Measurements from ENCODE around the gene SULT2B1. TPM values are rescaled to one million over a fixed set of nuclear protein-coding genes. Genes with fewer than 3 reads are reported as not detected.
"Not testable (repeated sequence)": the region's sequence is repeated elsewhere in the genome, so short reads cannot be mapped to it uniquely, and the experiment has no call there.

Gene SULT2B1
- total RNA-seq, 1 donor: not detected

DNA sequence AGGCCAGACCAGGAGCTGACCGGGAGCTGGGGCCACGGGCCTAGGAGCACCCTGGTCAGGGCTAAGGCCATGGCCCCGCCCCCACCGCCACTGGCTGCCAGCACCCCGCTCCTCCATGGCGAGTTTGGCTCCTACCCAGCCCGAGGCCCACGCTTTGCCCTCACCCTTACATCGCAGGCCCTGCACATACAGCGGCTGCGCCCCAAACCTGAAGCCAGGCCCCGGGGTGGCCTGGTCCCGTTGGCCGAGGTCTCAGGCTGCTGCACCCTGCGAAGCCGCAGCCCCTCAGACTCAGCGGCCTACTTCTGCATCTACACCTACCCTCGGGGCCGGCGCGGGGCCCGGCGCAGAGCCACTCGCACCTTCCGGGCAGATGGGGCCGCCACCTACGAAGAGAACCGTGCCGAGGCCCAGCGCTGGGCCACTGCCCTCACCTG lies 73.9 kb downstream of the SULT2B1 start:
- H3K27me3 ChIP-seq (ENCODE audit: insufficient read depth, low read length): no peaks in the 10 kb centered on the region
- H3K4me1 ChIP-seq (ENCODE audit: insufficient read depth, low read length): peaks cover 47% of the 10 kb centered on the region
- no peak overlapping the region for H3K4me3 ChIP-seq (ENCODE audit: low read length)
- H3K9me3 ChIP-seq (ENCODE audit: low read depth, low read length): no peaks in the 10 kb centered on the region

DNA sequence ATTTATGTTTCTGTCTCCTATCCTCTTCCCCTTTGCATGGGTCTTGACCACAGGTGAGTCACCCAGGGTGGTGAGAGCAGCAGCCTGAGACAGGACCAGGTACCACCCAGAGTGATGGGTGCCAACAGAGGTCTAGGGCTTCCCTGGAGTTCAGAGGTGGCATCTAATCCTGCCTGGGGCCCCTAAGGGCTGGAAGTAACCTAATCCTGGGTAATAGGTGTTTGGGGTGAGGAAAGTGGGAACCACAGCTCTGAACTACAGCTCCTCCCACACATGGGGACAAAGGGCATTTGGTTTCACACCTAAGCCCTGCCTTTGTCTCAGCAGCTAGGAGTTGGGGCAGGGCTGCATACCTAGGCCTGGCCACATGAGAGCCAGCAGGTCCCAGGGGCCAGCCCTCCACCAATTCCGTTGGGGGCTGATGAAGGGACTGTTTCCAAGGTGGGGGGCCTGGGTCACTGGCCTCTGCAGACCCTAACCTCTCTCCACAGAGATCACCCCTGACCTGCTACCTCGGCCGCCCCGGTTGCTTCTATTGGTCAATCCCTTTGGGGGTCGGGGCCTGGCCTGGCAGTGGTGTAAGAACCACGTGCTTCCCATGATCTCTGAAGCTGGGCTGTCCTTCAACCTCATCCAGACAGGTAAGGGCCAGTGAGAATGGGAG lies 75.4 kb downstream of the SULT2B1 start:
- no peaks in the 10 kb centered on the region for H3K27me3 ChIP-seq (ENCODE audit: insufficient read depth, low read length)
- H3K4me1 ChIP-seq (ENCODE audit: insufficient read depth, low read length): peaks cover 45% of the 10 kb centered on the region
- H3K4me3 ChIP-seq (ENCODE audit: low read length): no peak overlapping the region

DNA sequence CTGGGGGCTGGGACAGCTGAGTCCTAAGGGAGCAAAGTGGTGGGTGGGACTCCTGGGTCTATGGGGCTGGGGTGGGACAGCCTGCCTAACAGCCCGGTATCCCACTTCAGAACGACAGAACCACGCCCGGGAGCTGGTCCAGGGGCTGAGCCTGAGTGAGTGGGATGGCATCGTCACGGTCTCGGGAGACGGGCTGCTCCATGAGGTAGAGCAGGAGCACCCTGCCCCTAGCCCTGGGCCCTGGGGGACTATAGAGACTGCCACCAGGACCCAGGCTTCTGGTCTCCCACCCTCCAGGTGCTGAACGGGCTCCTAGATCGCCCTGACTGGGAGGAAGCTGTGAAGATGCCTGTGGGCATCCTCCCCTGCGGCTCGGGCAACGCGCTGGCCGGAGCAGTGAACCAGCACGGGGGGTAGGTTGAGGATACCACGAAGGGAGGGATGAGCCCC lies 75.9 kb downstream of the SULT2B1 start:
- Histone ChIP-seq H3K9me3 (ENCODE audit: low read depth, low read length) (no peaks in the 10 kb centered on the region), H3K27me3 (ENCODE audit: insufficient read depth, low read length) (no peaks in the 10 kb centered on the region), H3K4me3 (ENCODE audit: low read length) (no peak overlapping the region), H3K4me1 (ENCODE audit: insufficient read depth, low read length) (peaks cover 45% of the 10 kb centered on the region)

More for the DNA sequence above, 75.4 kb downstream of the SULT2B1 start:
- H3K9me3 ChIP-seq (ENCODE audit: low read depth, low read length): no peaks in the 10 kb centered on the region

DNA sequence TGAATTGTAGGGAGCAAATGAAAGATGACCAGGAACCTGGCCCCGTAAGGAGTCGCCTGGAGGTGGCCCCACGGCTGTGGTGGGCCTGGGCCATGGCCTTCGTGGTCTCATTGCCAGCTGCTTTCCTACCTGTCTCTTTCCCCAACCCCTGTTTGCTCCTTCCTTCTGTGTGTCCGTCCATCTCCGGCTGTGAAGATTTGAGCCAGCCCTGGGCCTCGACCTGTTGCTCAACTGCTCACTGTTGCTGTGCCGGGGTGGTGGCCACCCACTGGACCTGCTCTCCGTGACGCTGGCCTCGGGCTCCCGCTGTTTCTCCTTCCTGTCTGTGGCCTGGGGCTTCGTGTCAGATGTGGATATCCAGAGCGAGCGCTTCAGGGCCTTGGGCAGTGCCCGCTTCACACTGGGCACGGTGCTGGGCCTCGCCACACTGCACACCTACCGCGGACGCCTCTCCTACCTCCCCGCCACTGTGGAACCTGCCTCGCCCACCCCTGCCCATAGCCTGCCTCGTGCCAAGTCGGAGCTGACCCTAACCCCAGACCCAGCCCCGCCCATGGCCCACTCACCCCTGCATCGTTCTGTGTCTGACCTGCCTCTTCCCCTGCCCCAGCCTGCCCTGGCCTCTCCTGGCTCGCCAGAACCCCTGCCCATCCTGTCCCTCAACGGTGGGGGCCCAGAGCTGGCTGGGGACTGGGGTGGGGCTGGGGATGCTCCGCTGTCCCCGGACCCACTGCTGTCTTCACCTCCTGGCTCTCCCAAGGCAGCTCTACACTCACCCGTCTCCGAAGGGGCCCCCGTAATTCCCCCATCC lies 76.7 kb downstream of the SULT2B1 start:
- Histone ChIP-seq H3K27me3 (ENCODE audit: insufficient read depth, low read length) (no peaks in the 10 kb centered on the region), H3K4me3 (ENCODE audit: low read length) (no peak overlapping the region), H3K4me1 (ENCODE audit: insufficient read depth, low read length) (peaks cover 45% of the 10 kb centered on the region), H3K9me3 (ENCODE audit: low read depth, low read length) (no peaks in the 10 kb centered on the region)

GRCh38 chr19:48629297-48629598 lies 77.3 kb downstream of the SULT2B1 start:
- Histone ChIP-seq H3K9me3 (ENCODE audit: low read depth, low read length) (no peaks in the 10 kb centered on the region), H3K27me3 (ENCODE audit: insufficient read depth, low read length) (no peaks in the 10 kb centered on the region), H3K4me1 (ENCODE audit: insufficient read depth, low read length) (peaks cover 46% of the 10 kb centered on the region), H3K4me3 (ENCODE audit: low read length) (no peak overlapping the region)

GRCh38 chr19:48629599-48630295 lies 77.8 kb downstream of the SULT2B1 start:
- Histone ChIP-seq H3K4me3 (ENCODE audit: low read length) (no peak overlapping the region), H3K27me3 (ENCODE audit: insufficient read depth, low read length) (no peaks in the 10 kb centered on the region), H3K4me1 (ENCODE audit: insufficient read depth, low read length) (peaks cover 47% of the 10 kb centered on the region), H3K9me3 (ENCODE audit: low read depth, low read length) (no peaks in the 10 kb centered on the region)

GRCh38 chr19:48630296-48631063 lies 78.5 kb downstream of the SULT2B1 start:
- Histone ChIP-seq H3K4me1 (ENCODE audit: insufficient read depth, low read length) (peaks cover 53% of the 10 kb centered on the region), H3K4me3 (ENCODE audit: low read length) (no peak overlapping the region)

DNA sequence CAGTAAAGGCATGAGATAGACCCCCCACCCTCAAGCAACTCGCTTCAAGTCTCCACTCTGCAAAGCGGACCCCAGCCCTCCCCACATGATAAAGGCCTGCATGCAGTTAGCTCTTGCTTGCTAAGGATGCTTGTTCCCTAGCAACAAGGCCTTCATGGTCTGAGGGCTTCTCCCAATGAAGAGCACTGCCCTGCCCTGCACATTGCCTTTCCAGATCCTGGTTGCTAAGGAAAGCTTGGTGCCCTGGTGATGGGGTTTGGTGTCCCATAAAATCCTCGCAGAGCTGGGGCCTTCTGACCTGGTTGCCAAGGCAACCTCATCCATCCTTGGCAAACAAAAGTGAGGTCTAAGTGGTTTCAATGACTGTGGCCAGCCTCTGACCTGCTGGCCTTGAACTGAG lies 79.3 kb downstream of the SULT2B1 start:
- peaks cover 53% of the 10 kb centered on the region for H3K4me1 ChIP-seq (ENCODE audit: insufficient read depth, low read length)

More at GRCh38 chr19:48630296-48631063, 78.5 kb downstream of the SULT2B1 start:
- Histone ChIP-seq H3K27me3 (ENCODE audit: insufficient read depth, low read length) (no peaks in the 10 kb centered on the region), H3K9me3 (ENCODE audit: low read depth, low read length) (no peaks in the 10 kb centered on the region)

DNA sequence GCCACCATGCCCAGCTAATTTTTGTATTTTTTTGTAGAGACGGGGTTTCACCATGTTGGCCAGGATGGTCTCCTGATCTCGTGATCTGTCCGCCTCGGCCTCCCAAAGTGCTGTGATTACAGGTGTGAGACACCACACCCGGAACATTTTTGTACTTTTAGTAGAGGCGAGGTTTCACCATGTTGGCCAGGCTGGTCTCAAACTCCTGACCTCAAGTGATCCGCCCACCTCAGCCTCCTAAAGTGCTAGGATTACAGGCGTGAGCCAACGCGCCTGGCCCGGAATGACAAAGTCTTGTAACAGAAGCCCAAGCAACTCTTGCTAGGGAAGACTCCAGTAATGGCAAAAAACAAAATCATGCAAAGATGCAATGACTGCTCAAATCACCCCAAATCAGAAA lies 80.3 kb downstream of the SULT2B1 start:
- H3K4me3 ChIP-seq (ENCODE audit: low read length); H3K27me3 ChIP-seq (ENCODE audit: insufficient read depth, low read length); H3K9me3 ChIP-seq (ENCODE audit: low read depth, low read length): not testable (repeated sequence)
- H3K4me1 ChIP-seq (ENCODE audit: insufficient read depth, low read length): peaks cover 58% of the 10 kb centered on the region

More for the DNA sequence above, 79.3 kb downstream of the SULT2B1 start:
- H3K4me3 ChIP-seq (ENCODE audit: low read length): no peak overlapping the region
- H3K27me3 ChIP-seq (ENCODE audit: insufficient read depth, low read length): no peaks in the 10 kb centered on the region
- H3K9me3 ChIP-seq (ENCODE audit: low read depth, low read length): no peaks in the 10 kb centered on the region

GRCh38 chr19:48632692-48633147 lies 80.7 kb downstream of the SULT2B1 start:
- Histone ChIP-seq H3K27me3 (ENCODE audit: insufficient read depth, low read length) (no peaks in the 10 kb centered on the region), H3K9me3 (ENCODE audit: low read depth, low read length) (no peaks in the 10 kb centered on the region), H3K4me1 (ENCODE audit: insufficient read depth, low read length) (peaks cover 58% of the 10 kb centered on the region), H3K4me3 (ENCODE audit: low read length) (no peak overlapping the region)

GRCh38 chr19:48633148-48634035 lies 81.4 kb downstream of the SULT2B1 start:
- Histone ChIP-seq H3K4me1 (ENCODE audit: insufficient read depth, low read length) (peaks cover 60% of the 10 kb centered on the region), H3K27me3 (ENCODE audit: insufficient read depth, low read length) (no peaks in the 10 kb centered on the region), H3K4me3 (ENCODE audit: low read length) (no peak overlapping the region), H3K9me3 (ENCODE audit: low read depth, low read length) (no peaks in the 10 kb centered on the region)

- H3K4me3 ChIP-seq (ENCODE audit: low read length): peak overlapping the region; percentile 10
- H3K4me1 ChIP-seq (ENCODE audit: insufficient read depth, low read length): peaks cover 66% of the 10 kb centered on the region
- H3K9me3 ChIP-seq (ENCODE audit: low read depth, low read length): no peaks in the 10 kb centered on the region
- H3K27me3 ChIP-seq (ENCODE audit: insufficient read depth, low read length): no peaks in the 10 kb centered on the region
These were observed 82.0 kb downstream of the SULT2B1 start for GRCh38 chr19:48634036-48634342.

DNA sequence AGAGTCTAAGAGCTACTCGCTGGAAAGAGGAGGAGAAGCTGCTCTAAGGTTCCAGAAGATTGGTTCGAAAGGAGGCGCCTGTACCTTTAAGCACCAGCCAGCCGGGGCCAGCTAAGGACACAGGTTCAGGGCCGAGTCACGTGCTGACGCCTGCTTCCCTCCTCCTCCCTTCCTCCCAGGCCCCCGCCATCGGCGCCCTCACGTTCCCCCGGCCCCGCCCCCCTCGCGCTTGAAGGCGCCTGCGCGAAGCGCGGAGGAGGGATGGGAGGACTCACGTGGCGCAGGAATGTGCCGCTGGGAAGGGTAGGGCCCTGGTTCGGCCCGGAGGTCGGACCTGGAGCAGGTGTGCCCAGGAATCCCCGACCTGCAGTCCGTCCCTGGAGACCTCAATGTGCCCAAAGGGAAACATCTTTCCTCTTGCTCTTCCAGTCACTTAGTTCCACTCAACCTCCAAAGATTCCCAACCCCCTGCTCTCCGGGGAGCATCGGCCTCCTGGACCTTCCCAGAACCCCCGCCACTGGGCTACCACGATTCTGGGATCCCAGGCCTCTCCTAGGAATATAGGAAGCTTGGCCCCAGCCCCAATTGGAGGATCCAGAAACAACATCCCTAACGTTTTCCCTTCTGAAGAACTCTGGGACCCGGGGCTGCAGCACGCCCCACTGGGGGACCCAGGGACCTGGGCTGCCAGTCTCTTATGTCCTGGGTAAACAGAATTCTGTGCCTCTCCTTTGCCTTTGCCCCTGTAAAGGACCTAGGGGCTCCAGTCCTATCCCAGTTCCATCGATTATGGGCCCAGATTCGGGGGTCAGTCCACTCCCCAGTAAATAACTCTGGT lies 82.7 kb downstream of the SULT2B1 start:
- H3K9me3 ChIP-seq (ENCODE audit: low read depth, low read length): no peaks in the 10 kb centered on the region
- H3K4me1 ChIP-seq (ENCODE audit: insufficient read depth, low read length): peaks cover 73% of the 10 kb centered on the region
- no peaks in the 10 kb centered on the region for H3K27me3 ChIP-seq (ENCODE audit: insufficient read depth, low read length)
- peak overlapping the region; percentile 15 for H3K4me3 ChIP-seq (ENCODE audit: low read length)

Measured in mononuclear cell (primary cell).